Ascending aorta (tissue), 2 donors: Measurements from ENCODE around the gene CSRNP2. TPM values are rescaled to one million over a fixed set of nuclear protein-coding genes. Genes with fewer than 3 reads are reported as not detected.

Experiments used
- DNase-seq, 2 donors: peaks; one replicate each; pipeline ENCODE4 v3.0.0-alpha.2; 2019; ENCODE audit warnings: low spot score in 2 of 2
- H3K27ac ChIP-seq, 2 donors: fragments of 200-600 bp; sonication (generic); one replicate each; pipeline ENCODE4 v1.5.1; 2016 to 2017; ENCODE audit warnings: mild to moderate bottlenecking in 1 of 2
- H3K27me3 ChIP-seq: fragments of 200-600 bp; sonication (generic); one replicate; pipeline ENCODE4 v1.5.1; 2017
- H3K36me3 ChIP-seq, 2 donors: fragments of 200-600 bp; sonication (generic); one replicate each; pipeline ENCODE4 v1.5.1; 2016
- H3K4me1 ChIP-seq, 2 donors: fragments of 200-600 bp; sonication (generic); one replicate each; pipeline ENCODE4 v1.5.1; 2016 to 2017; ENCODE audit warnings: mild to moderate bottlenecking in 1 of 2
- H3K4me3 ChIP-seq, 2 donors: fragments of 200-600 bp; sonication (generic); one replicate each; pipeline ENCODE4 v1.5.1; 2016 to 2017; ENCODE audit warnings: mild to moderate bottlenecking in 1 of 2
- H3K9me3 ChIP-seq, 2 donors: fragments of 200-600 bp; sonication (generic); one replicate each; pipeline ENCODE4 v1.5.1; 2016
- intact Hi-C: fragments of 100-400 bp; cut with DNase I; formaldehyde crosslinking; loops from one replicate; pipeline ENCODE4 v1.15.1; 2023
- total RNA-seq: library from RNA; depleted of rRNA; stranded (reverse); fragments of >200 nt; gene quantifications from one replicate; pipeline ENCODE4 v1.1.0, GENCODE V29; 2016
- TF ChIP-seq, protein P1 (sequence below), 3 experiments: fragments of 200-600 bp in 2 of 3; fragments of 450-650 bp in 1 of 3; sonication (generic) in 2 of 3; IDR thresholded peaks; one replicate each; pipeline ENCODE4 v1.5.1; 2016 to 2019; ENCODE audit warnings: antibody characterized with exemption in 3 of 3, mild to moderate bottlenecking in 1 of 3, moderate library complexity in 1 of 3

The CSRNP2 gene
- total RNA-seq, 1 donor from 2014 or later, result 13.6 TPM

DNA sequence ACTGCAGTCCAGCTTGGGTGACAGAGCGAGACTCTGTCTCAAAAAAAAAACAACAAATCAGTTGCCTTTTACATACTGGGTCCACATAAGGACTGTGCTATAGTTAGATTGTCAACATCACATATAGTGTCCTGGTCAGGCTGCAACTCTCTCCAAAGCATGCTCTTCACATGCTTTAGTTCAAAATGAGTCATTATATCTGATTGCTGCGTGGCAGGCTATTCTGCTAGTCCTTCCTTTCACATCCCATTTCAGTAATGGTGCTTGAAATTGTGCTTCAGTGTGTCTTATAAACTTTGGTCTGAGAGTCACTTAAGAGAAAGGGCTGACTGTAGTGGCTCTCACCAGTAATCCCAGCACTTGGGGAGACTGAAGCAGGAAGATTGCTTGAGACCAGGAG, 28.3 kb downstream of the CSRNP2 start:
- no peaks in the 10 kb centered on the region for H3K27me3 ChIP-seq
- H3K4me1 ChIP-seq, result no peaks in the 10 kb centered on the region
- H3K36me3 ChIP-seq, result peaks cover 50 to 79% of the 10 kb centered on the region in 2 donors
- TF ChIP-seq, protein P1, sequence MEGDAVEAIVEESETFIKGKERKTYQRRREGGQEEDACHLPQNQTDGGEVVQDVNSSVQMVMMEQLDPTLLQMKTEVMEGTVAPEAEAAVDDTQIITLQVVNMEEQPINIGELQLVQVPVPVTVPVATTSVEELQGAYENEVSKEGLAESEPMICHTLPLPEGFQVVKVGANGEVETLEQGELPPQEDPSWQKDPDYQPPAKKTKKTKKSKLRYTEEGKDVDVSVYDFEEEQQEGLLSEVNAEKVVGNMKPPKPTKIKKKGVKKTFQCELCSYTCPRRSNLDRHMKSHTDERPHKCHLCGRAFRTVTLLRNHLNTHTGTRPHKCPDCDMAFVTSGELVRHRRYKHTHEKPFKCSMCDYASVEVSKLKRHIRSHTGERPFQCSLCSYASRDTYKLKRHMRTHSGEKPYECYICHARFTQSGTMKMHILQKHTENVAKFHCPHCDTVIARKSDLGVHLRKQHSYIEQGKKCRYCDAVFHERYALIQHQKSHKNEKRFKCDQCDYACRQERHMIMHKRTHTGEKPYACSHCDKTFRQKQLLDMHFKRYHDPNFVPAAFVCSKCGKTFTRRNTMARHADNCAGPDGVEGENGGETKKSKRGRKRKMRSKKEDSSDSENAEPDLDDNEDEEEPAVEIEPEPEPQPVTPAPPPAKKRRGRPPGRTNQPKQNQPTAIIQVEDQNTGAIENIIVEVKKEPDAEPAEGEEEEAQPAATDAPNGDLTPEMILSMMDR (IDR thresholded peaks at IDR 0.05), result no peak
- no peak overlapping the region for H3K4me3 ChIP-seq
- DNase-seq, result no peak
- no peak overlapping the region for H3K27ac ChIP-seq
- H3K9me3 ChIP-seq, result no peaks in the 10 kb centered on the region
- intact Hi-C loops, result no loop called here

DNA sequence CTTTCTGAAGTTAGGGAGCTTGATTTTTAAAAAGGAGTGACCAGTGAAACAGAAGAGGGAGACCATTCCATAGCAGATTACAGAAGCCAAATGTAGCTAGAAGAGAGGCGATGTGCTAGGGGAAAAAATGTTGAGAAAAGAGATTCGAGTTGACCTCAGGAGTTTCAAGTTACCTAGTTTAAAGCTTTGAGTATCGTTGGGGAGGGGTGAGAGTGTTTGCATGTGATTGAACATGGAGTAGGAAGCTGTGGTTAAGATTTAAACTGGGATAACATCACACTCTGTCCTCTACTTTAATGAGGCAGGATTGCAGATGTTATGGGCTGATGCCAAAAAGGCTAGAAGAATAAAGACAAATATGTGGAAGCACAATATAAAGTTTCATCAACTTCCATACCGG, 31.6 kb downstream of the CSRNP2 start:
- intact Hi-C loops, result no loop called here
- no peak overlapping the region for H3K4me3 ChIP-seq
- H3K9me3 ChIP-seq, result no peaks in the 10 kb centered on the region
- no peaks in the 10 kb centered on the region for H3K27me3 ChIP-seq
- peaks cover 8 to 17% of the 10 kb centered on the region in 2 donors for H3K4me1 ChIP-seq
- peaks cover 22 to 49% of the 10 kb centered on the region in 2 donors for H3K36me3 ChIP-seq
- no peak for DNase-seq
- no peak overlapping the region for H3K27ac ChIP-seq
- TF ChIP-seq, protein P1 (IDR thresholded peaks at IDR 0.05), result no peak

DNA sequence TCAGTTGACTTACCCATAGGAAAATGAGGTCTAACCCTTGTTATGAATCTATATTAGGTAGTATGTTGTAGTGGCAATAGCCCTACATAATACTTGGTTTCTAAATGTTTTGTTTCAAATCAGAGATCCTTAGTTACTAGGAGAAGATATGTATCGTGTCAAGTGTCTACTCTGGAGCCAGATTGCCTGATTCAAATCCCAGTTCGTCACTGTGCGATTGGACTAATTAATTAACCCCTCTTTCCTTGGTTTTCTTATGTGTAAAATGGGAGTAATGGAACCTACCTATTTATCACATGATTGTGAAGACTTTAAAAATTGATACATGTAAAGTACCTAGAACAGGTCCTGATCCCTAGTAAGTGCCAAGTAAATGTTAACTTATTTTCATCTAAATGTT, 33.9 kb downstream of the CSRNP2 start:
- Histone ChIP-seq H3K27ac (no peak overlapping the region), H3K4me1 (peaks cover 8 to 17% of the 10 kb centered on the region in 2 donors)
- intact Hi-C loops, result loop anchor here (2.0 to 5.0 kb wide), 3 partner anchors 123 to 293 kb away; partner anchors contain the start of genes DAZAP2 and TFCP2

DNA sequence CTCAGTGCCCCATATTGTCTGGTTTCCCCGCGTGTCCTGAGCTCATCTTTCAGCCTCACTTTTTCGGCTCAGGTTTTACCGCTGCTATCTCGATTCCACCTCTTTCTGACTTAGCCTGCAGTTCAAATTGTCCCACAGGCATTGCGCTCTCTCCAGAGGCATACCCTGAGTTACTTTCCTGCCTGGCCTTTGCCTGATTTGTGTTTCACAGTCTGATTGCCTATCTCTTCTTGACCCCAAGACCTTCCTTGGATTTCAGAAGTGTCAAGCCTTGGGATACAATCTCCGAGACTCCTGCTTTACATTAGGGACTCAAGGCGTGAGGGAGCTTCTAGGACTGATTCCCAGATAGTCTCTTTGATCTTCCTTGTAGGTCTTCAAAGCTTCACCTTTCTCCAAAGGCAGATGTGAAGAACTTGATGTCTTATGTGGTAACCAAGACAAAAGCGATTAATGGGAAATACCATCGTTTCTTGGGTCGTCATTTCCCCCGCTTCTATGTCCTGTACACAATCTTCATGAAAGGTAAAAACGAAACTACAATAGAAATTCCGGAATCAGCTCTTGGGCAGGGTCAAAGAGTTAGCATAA, 34.6 kb downstream of the CSRNP2 start:
- peak overlapping the region; percentile 93 to 95 for H3K4me3 ChIP-seq
- H3K27me3 ChIP-seq, result no peaks in the 10 kb centered on the region
- peaks cover 6 to 18% of the 10 kb centered on the region in 2 donors for H3K36me3 ChIP-seq
- H3K9me3 ChIP-seq, result no peaks in the 10 kb centered on the region
- peaks cover 8 to 17% of the 10 kb centered on the region in 2 donors for H3K4me1 ChIP-seq
- TF ChIP-seq, protein P1 (IDR thresholded peaks at IDR 0.05), result no peak
- intact Hi-C loops, result loop anchor here (1.0 to 5.0 kb wide), 5 partner anchors 22 to 294 kb away; partner anchors contain the start of genes CSRNP2, DAZAP2, SLC11A2 and TFCP2
- peak overlapping the region; percentile 94 to 95 for H3K27ac ChIP-seq
- DNase-seq, result no peak

More for the DNA sequence above, 33.9 kb downstream of the CSRNP2 start:
- H3K27me3 ChIP-seq, result no peaks in the 10 kb centered on the region
- H3K9me3 ChIP-seq, result no peaks in the 10 kb centered on the region
- TF ChIP-seq, protein P1 (IDR thresholded peaks at IDR 0.05), result no peak
- H3K4me3 ChIP-seq, result peak overlapping the region; percentile 93 to 95
- H3K36me3 ChIP-seq, result peaks cover 14 to 26% of the 10 kb centered on the region in 2 donors
- DNase-seq, result no peak

DNA sequence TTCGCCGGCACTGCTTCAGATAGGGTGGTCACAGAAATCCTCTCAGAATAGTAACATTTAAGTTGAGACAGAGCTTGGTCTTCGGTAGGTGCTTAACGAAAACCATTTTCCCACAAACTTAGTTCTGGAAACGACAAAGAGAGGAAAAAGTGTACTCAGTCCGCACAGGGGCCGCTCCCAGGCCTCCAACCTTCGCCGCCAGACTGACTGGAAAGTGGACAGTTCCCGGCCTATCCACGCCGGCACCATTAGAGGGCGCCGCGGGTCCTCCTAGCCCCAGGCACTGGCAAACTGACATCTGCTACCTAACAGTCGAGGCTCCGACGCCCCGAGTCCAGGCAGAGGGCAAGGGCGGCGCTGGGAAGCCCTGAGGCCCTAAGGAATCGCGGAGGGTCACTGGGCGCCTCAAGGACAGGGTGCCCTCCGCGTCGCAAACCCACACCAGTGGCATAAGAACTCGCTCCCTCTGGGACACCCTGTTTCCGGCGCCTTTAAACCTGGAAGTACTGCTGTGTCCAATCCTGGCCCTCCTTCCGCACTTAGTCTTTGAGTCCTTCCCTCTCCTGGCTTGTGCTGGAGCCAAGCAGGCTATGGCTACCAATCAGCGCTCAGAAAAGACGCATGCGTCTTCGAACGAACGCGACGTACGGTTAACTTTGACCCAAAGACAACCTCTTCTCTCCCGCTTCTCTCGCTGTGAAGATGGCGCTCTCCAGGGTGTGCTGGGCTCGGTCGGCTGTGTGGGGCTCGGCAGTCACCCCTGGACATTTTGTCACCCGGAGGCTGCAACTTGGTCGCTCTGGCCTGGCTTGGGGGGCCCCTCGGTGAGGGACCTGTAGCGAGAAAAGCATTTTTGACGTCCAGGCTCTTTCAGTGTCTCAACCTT, 35.5 kb downstream of the CSRNP2 start, which contains the start of gene LETMD1:
TSS of gene LETMD1 (plus strand) at position 673 of the 886 bp plus-strand sequence. CDS start at position 703, 30 bp downstream.
- intact Hi-C loops, result loop anchor here (1.0 to 5.0 kb wide), 5 partner anchors 22 to 294 kb away; partner anchors contain the start of genes CSRNP2, DAZAP2, SLC11A2 and TFCP2
- peaks cover 5 to 12% of the 10 kb centered on the region in 2 donors for H3K36me3 ChIP-seq

More for the DNA sequence above, 35.5 kb downstream of the CSRNP2 start, which contains the start of gene LETMD1:
- H3K27me3 ChIP-seq, result no peaks in the 10 kb centered on the region
- H3K27ac ChIP-seq, result peak within 1 kb of the TSS; percentile 94 to 95
- peak; percentile 87 to 97 for DNase-seq
- TF ChIP-seq, protein P1 (IDR thresholded peaks at IDR 0.05), result peak; percentile 85 to 93 (median 91)
- H3K4me3 ChIP-seq, result peak within 1 kb of the TSS; percentile 93 to 95
- no peaks in the 10 kb centered on the region for H3K9me3 ChIP-seq
- H3K4me1 ChIP-seq, result peaks cover 8 to 17% of the 10 kb centered on the region in 2 donors
